Measurements from ENCODE around the gene NEK6.

The NEK6 gene

GRCh38 chr9:124260769-124261603 is 3.2 kb downstream of the NEK6 start:
- DNase-seq (ENCODE audit: low read depth) = peak; percentile 91
- H3K4me3 ChIP-seq (ENCODE audit: low read depth, low read length) = peak overlapping the region; percentile 32

GRCh38 chr9:124261736-124262648 is 4.2 kb downstream of the NEK6 start:
- DNase-seq (ENCODE audit: low read depth) = no peak
- H3K4me3 ChIP-seq (ENCODE audit: low read depth, low read length) = peak overlapping the region; percentile 32
- no peak for TF ChIP-seq MYC (IDR thresholded peaks at IDR 0.05; ENCODE audit: low read depth, low read length)
- no peak for TF ChIP-seq POLR2A (IDR thresholded peaks at IDR 0.05; ENCODE audit: extremely low read depth, insufficient read length)

More at GRCh38 chr9:124260769-124261603, 3.2 kb downstream of the NEK6 start:
- TF ChIP-seq MAX (IDR thresholded peaks at IDR 0.05; ENCODE audit: low read depth, low read length) = no peak
- peak; percentile 30; the same call in 1 of the 2 replicates for TF ChIP-seq MYC (IDR thresholded peaks at IDR 0.05; ENCODE audit: low read depth, low read length)

GRCh38 chr9:124262649-124262972 is 4.9 kb downstream of the NEK6 start:
- DNase-seq (ENCODE audit: low read depth) = no peak
- H3K4me3 ChIP-seq (ENCODE audit: low read depth, low read length) = no peak overlapping the region
- TF ChIP-seq POLR2A (IDR thresholded peaks at IDR 0.05; ENCODE audit: extremely low read depth, insufficient read length) = no peak

GRCh38 chr9:124263213-124263612 is 5.5 kb downstream of the NEK6 start:
- DNase-seq (ENCODE audit: low read depth) = no peak
- no peak overlapping the region for H3K4me3 ChIP-seq (ENCODE audit: low read depth, low read length)
- TF ChIP-seq MYC (IDR thresholded peaks at IDR 0.05; ENCODE audit: low read depth, low read length) (no peak), MAX (IDR thresholded peaks at IDR 0.05; ENCODE audit: low read depth, low read length) (no peak), POLR2A (IDR thresholded peaks at IDR 0.05; ENCODE audit: extremely low read depth, insufficient read length) (no peak), CTCF (IDR thresholded peaks at IDR 0.05; ENCODE audit: low read depth, low read length) (no peak)

- no peak for DNase-seq (ENCODE audit: low read depth)
- no peak for TF ChIP-seq MAX (IDR thresholded peaks at IDR 0.05; ENCODE audit: low read depth, low read length)
- no peak overlapping the region for H3K4me3 ChIP-seq (ENCODE audit: low read depth, low read length)
Measured at GRCh38 chr9:124263800-124264426, 6.2 kb downstream of the NEK6 start.

- no peak overlapping the region for H3K4me3 ChIP-seq (ENCODE audit: low read depth, low read length)
- TF ChIP-seq MYC (IDR thresholded peaks at IDR 0.05; ENCODE audit: low read depth, low read length) = no peak
- TF ChIP-seq POLR2A (IDR thresholded peaks at IDR 0.05; ENCODE audit: extremely low read depth, insufficient read length) = no peak
- no peak for TF ChIP-seq MAX (IDR thresholded peaks at IDR 0.05; ENCODE audit: low read depth, low read length)
- no peak for TF ChIP-seq CTCF (IDR thresholded peaks at IDR 0.05; ENCODE audit: low read depth, low read length)
- peak; percentile 42 for DNase-seq (ENCODE audit: low read depth)
Measured at GRCh38 chr9:124264823-124265233, 7.1 kb downstream of the NEK6 start.

GRCh38 chr9:124265551-124265950 is 7.8 kb downstream of the NEK6 start:
- TF ChIP-seq MAX (IDR thresholded peaks at IDR 0.05; ENCODE audit: low read depth, low read length) = no peak
- no peak for TF ChIP-seq MYC (IDR thresholded peaks at IDR 0.05; ENCODE audit: low read depth, low read length)
- no peak for TF ChIP-seq POLR2A (IDR thresholded peaks at IDR 0.05; ENCODE audit: extremely low read depth, insufficient read length)
- TF ChIP-seq CTCF (IDR thresholded peaks at IDR 0.05; ENCODE audit: low read depth, low read length) = no peak
- DNase-seq (ENCODE audit: low read depth) = no peak
- no peak overlapping the region for H3K4me3 ChIP-seq (ENCODE audit: low read depth, low read length)

All from NB4 (cell line).